GM19238 (cell line): ENCODE data around the gene LY6G5C.

Source experiments
- DNase-seq: peaks from one replicate; pipeline ENCODE4 v3.0.0; 2011; ENCODE audit warnings: low spot score; ENCODE audit not compliant: insufficient read length

Gene LY6G5C

GRCh38 chr6:31680226-31681134 lies at the start of gene LY6G5C:
LY6G5C (minus strand) TSS chr6:31681067; CDS start chr6:31680373, 694 bp downstream.
- peak; percentile 62 for DNase-seq

- DNase-seq: peak; percentile 50
Observed at GRCh38 chr6:31729979-31730630, 49.2 kb upstream of the LY6G5C start.

- DNase-seq: peak; percentile 60
Observed at GRCh38 chr6:31729515-31729978, 48.7 kb upstream of the LY6G5C start.

- DNase-seq: no peak
Observed at GRCh38 chr6:31728767-31729514, 48.1 kb upstream of the LY6G5C start, which contains the start of gene DDAH2. DDAH2 (minus strand) TSS chr6:31729299; CDS start chr6:31729161, 138 bp downstream.

GRCh38 chr6:31727717-31728671 lies 47.1 kb upstream of the LY6G5C start:
- DNase-seq: no peak

GRCh38 chr6:31727034-31727716 lies 46.3 kb upstream of the LY6G5C start:
- DNase-seq: peak; percentile 81

- DNase-seq: no peak
Observed at GRCh38 chr6:31725502-31726350, 44.9 kb upstream of the LY6G5C start.

GRCh38 chr6:31723980-31724691 lies 43.3 kb upstream of the LY6G5C start:
- no peak for DNase-seq

GRCh38 chr6:31723245-31723979 lies 42.5 kb upstream of the LY6G5C start, which contains the start of gene MPIG6B:
MPIG6B (plus strand) TSS chr6:31723373; CDS start chr6:31723384, 11 bp downstream.
- DNase-seq: no peak

- no peak for DNase-seq
Observed at GRCh38 chr6:31722173-31722572, 41.3 kb upstream of the LY6G5C start.

- DNase-seq: no peak
Observed at GRCh38 chr6:31721351-31722020, 40.6 kb upstream of the LY6G5C start, which contains the start of gene LY6G6C. LY6G6C (minus strand) TSS chr6:31721746; CDS start chr6:31721679, 67 bp downstream.

- DNase-seq: no peak
Observed at GRCh38 chr6:31720196-31720770, 39.4 kb upstream of the LY6G5C start.

GRCh38 chr6:31719001-31719400 lies 38.1 kb upstream of the LY6G5C start:
- no peak for DNase-seq

- no peak for DNase-seq
Observed at GRCh38 chr6:31718265-31718664, 37.4 kb upstream of the LY6G5C start.

- DNase-seq: no peak
Observed at GRCh38 chr6:31717499-31718222, 36.8 kb upstream of the LY6G5C start.
